Measurements from ENCODE around the gene EID2B. TPM values are rescaled to one million over a fixed set of nuclear protein-coding genes. Genes with fewer than 3 reads are reported as not detected.
A peak's percentile ranks its signal among the peaks of the same experiment; 100 is the strongest.

Gene EID2B
- total RNA-seq = 4.3 TPM
- 10.6 TPM for polyA plus RNA-seq
- long read RNA-seq, donor 1 = 0 reads
- long read RNA-seq, donor 2, transcript EID2B-201 (1 exons, 1,865 nt) = major isoform, 5 of 5 reads
- long read RNA-seq, donor 2, partial matches to known transcripts = 0 of 5 reads
- long read RNA-seq, donor 2, other reads (novel, unspliced or antisense) = 0 of 5 reads
- long read RNA-seq, donor 3, transcript EID2B-201 (1 exons, 1,865 nt) = major isoform, 7 of 7 reads
- long read RNA-seq, donor 3, partial matches to known transcripts = 0 of 7 reads
- long read RNA-seq, donor 3, other reads (novel, unspliced or antisense) = 0 of 7 reads
- long read RNA-seq, donor 4, transcript EID2B-201 (1 exons, 1,865 nt) = major isoform, 5 of 5 reads
- long read RNA-seq, donor 4, partial matches to known transcripts = 0 of 5 reads
- long read RNA-seq, donor 4, other reads (novel, unspliced or antisense) = 0 of 5 reads
- long read RNA-seq, donor 5, transcript EID2B-201 (1 exons, 1,865 nt) = major isoform, 6 of 6 reads
- long read RNA-seq, donor 5, partial matches to known transcripts = 0 of 6 reads
- long read RNA-seq, donor 5, other reads (novel, unspliced or antisense) = 0 of 6 reads
- long read RNA-seq, donor 6, partial matches to known transcripts = 0 of 2 reads
- long read RNA-seq, donor 6, other reads (novel, unspliced or antisense) = 0 of 2 reads
- long read RNA-seq, donor 7, partial matches to known transcripts = 0 of 5 reads
- long read RNA-seq, donor 7, other reads (novel, unspliced or antisense) = 0 of 5 reads
- long read RNA-seq, donor 8, partial matches to known transcripts = 0 of 4 reads
- long read RNA-seq, donor 8, other reads (novel, unspliced or antisense) = 0 of 4 reads
- long read RNA-seq, donor 9, partial matches to known transcripts = 0 of 3 reads
- long read RNA-seq, donor 9, other reads (novel, unspliced or antisense) = 0 of 3 reads
- long read RNA-seq, donor 10, partial matches to known transcripts = 0 of 1 reads
- long read RNA-seq, donor 10, other reads (novel, unspliced or antisense) = 0 of 1 reads

DNA sequence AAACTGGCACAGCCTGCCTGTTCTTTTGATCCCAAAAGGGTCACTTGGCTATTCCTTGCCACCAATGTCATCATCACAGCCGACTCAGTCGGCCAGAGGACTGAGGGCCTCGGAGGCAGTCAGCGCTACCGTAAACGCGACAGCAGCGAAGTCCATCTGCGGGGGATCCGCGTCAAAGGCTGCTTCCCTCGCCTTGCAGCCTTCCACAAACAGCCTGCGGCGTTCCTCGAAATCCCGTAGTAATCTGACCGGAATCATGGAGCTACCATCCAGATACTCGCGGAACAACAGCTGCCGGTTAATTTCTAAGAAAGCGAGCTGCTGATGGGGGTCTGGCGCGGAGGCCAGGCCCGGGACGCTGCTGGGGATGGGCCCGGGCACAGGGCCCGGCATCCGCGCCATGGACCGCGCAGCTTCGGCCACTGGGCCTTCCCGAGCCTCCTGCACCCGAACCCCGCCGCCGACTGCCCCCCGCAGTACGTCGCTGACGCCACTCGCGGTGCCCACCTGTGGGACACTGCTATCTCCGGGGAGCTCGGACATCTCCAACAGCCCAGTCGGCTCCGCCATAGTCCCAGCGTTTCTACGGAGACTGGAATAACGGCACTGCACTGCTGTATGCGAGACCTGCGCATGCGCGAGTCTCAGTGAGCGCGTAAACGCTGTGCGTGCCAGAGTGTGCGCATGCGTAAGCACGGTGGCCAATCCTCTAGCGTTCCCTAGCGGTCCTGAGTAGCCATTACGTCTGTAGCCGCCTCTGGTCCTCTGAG, at the start of gene EID2B:
TSS of gene EID2B (minus strand) at position 620 of the 770 bp plus-strand sequence. CDS start at position 570, 50 bp downstream.
- Histone ChIP-seq H3K36me3 (ENCODE audit: control insufficient read depth in 2 of 2, insufficient read depth in 2 of 2, low read length in 1 of 2) (no peaks in the 10 kb centered on the region), H3K27me3 (ENCODE audit: control insufficient read depth in 2 of 2, insufficient read depth in 1 of 2, low read length in 1 of 2) (no peaks in the 10 kb centered on the region), H3K4me1 (ENCODE audit: control insufficient read depth in 2 of 2, insufficient read depth in 2 of 2, low read length in 2 of 2) (peaks cover 4 to 10% of the 10 kb centered on the region in 2 donors), H3K9me3 (ENCODE audit: control insufficient read depth in 2 of 2, insufficient read depth in 1 of 2, low read length in 1 of 2) (no peaks in the 10 kb centered on the region), H3K27ac (ENCODE audit: low read depth in 1 of 2, low read length in 1 of 2) (peak within 1 kb of the TSS; percentile 38 to 47), H3K4me3 (ENCODE audit: low read length in 2 of 2) (peak within 1 kb of the TSS; percentile 79 to 85)
- under 1% methylated on average over 65 of the region's 65 CpGs for WGBS
- peak; percentile 85 to 99 (median 95) for DNase-seq (ENCODE audit: low read depth in 6 of 9, low spot score in 9 of 9)

DNA sequence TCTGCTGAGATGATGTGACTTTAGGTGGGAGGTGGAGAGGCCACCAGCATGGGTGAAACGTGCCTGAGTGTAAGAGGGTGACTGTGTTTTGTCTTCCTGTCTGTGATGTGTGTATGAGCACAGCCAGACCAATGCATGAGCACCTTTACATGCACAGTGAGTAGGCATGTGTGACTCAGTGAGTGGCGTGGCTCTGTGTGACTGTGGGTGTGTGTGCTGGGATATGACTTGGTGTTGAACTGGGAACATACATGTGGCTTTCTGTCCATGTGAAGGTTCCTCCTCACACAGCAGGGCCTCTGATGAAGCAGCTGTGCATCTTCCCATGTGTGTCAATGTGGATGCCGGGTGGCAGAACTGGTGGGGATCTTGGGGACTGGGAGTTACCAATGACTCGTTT, 49.8 kb upstream of the EID2B start:
- Histone ChIP-seq H3K27ac (ENCODE audit: low read depth in 1 of 2, low read length in 1 of 2) (no peak overlapping the region), H3K4me3 (ENCODE audit: low read length in 2 of 2) (no peak overlapping the region), H3K9me3 (ENCODE audit: control insufficient read depth in 2 of 2, insufficient read depth in 1 of 2, low read length in 1 of 2) (no peaks in the 10 kb centered on the region), H3K27me3 (ENCODE audit: control insufficient read depth in 2 of 2, insufficient read depth in 1 of 2, low read length in 1 of 2) (no peaks in the 10 kb centered on the region), H3K4me1 (ENCODE audit: control insufficient read depth in 2 of 2, insufficient read depth in 2 of 2, low read length in 2 of 2) (no peaks in the 10 kb centered on the region), H3K36me3 (ENCODE audit: control insufficient read depth in 2 of 2, insufficient read depth in 2 of 2, low read length in 1 of 2) (no peaks in the 10 kb centered on the region)
- DNase-seq (ENCODE audit: low read depth in 6 of 9, low spot score in 9 of 9) = no peak
- 68% methylated on average over 4 of the region's 4 CpGs for WGBS

DNA sequence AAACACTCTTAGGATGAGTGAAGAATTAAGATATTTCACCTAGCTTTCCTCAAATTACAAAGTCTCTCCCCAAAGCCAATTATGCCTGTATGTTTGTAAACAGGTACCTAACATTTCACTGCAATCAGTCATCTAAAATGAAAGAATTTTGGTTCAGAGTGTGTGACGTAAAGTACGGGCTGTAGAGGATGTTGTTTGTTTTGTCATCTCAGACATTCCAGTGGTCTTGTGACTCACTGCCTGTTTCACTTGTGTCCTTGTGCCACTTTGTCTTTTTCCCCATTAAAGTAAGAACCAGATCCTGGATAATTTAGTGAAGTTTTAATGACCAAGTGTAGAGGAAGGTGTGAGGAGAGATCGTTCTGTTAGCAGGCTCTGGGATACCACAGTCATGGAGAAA, 36.0 kb upstream of the EID2B start:
- Histone ChIP-seq H3K36me3 (ENCODE audit: control insufficient read depth in 2 of 2, insufficient read depth in 2 of 2, low read length in 1 of 2) (no peaks in the 10 kb centered on the region), H3K27ac (ENCODE audit: low read depth in 1 of 2, low read length in 1 of 2) (no peak overlapping the region), H3K27me3 (ENCODE audit: control insufficient read depth in 2 of 2, insufficient read depth in 1 of 2, low read length in 1 of 2) (no peaks in the 10 kb centered on the region), H3K4me1 (ENCODE audit: control insufficient read depth in 2 of 2, insufficient read depth in 2 of 2, low read length in 2 of 2) (no peaks in the 10 kb centered on the region), H3K9me3 (ENCODE audit: control insufficient read depth in 2 of 2, insufficient read depth in 1 of 2, low read length in 1 of 2) (no peaks in the 10 kb centered on the region), H3K4me3 (ENCODE audit: low read length in 2 of 2) (no peak overlapping the region)
- DNase-seq (ENCODE audit: low read depth in 6 of 9, low spot score in 9 of 9) = no peak
- WGBS = 78% methylated on average over 3 of the region's 3 CpGs

DNA sequence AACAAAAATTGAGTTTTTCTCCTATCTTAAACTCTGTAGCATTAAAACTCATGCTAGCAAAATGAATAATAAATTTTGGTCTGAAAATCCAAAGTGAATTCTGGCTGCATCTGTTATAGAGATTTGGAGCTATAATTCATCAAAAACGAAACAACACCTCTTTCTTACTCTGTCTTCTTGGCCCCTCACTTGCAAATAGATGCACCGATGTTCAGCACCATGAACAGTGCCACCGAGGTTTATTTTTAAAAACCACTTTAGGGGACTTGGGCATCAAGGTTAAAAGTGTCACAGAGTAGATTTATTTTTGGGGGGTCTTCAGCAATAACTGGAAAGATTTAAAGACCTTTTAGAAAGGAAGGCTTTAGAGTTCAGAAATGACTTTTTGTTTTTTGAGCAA, 33.4 kb upstream of the EID2B start:
- no peaks in the 10 kb centered on the region for H3K9me3 ChIP-seq (ENCODE audit: control insufficient read depth in 2 of 2, insufficient read depth in 1 of 2, low read length in 1 of 2)
- H3K27ac ChIP-seq (ENCODE audit: low read depth in 1 of 2, low read length in 1 of 2) = no peak overlapping the region
- H3K27me3 ChIP-seq (ENCODE audit: control insufficient read depth in 2 of 2, insufficient read depth in 1 of 2, low read length in 1 of 2) = no peaks in the 10 kb centered on the region
- 53% methylated on average over 3 of the region's 3 CpGs for WGBS
- DNase-seq (ENCODE audit: low read depth in 6 of 9, low spot score in 9 of 9) = no peak
- H3K4me3 ChIP-seq (ENCODE audit: low read length in 2 of 2) = no peak overlapping the region
- H3K4me1 ChIP-seq (ENCODE audit: control insufficient read depth in 2 of 2, insufficient read depth in 2 of 2, low read length in 2 of 2) = no peaks in the 10 kb centered on the region
- H3K36me3 ChIP-seq (ENCODE audit: control insufficient read depth in 2 of 2, insufficient read depth in 2 of 2, low read length in 1 of 2) = no peaks in the 10 kb centered on the region

DNA sequence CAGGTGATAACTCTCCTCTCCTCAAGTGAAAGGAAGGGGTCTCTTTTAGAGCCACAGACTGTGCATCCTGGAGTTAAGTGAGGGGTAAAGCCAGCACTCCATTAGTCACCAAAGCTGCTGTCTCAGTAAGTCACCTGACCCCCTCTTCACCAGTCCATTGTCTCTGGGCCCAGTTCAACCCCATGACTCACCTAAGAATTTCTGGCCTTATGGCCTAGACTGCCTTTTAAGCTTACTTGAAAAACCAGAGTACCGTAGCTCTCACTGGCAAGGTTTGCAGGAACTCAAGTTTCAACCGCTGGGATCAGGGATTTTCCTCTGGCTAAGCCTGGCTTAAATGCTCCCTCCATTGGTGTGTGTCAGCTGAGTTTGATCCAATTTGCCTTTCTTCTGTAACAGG, 30.8 kb upstream of the EID2B start:
- DNase-seq (ENCODE audit: low read depth in 6 of 9, low spot score in 9 of 9) = no peak
- Histone ChIP-seq H3K4me1 (ENCODE audit: control insufficient read depth in 2 of 2, insufficient read depth in 2 of 2, low read length in 2 of 2) (peaks cover 0 to 5% of the 10 kb centered on the region in 2 donors), H3K4me3 (ENCODE audit: low read length in 2 of 2) (no peak overlapping the region), H3K36me3 (ENCODE audit: control insufficient read depth in 2 of 2, insufficient read depth in 2 of 2, low read length in 1 of 2) (no peaks in the 10 kb centered on the region), H3K9me3 (ENCODE audit: control insufficient read depth in 2 of 2, insufficient read depth in 1 of 2, low read length in 1 of 2) (no peaks in the 10 kb centered on the region), H3K27ac (ENCODE audit: low read depth in 1 of 2, low read length in 1 of 2) (no peak overlapping the region), H3K27me3 (ENCODE audit: control insufficient read depth in 2 of 2, insufficient read depth in 1 of 2, low read length in 1 of 2) (no peaks in the 10 kb centered on the region)
- 87% methylated on average over 2 of the region's 2 CpGs for WGBS

GRCh38 chr19:39558624-39559117, 26.0 kb upstream of the EID2B start:
- Histone ChIP-seq H3K27ac (ENCODE audit: low read depth in 1 of 2, low read length in 1 of 2) (peak overlapping the region; percentile 26 to 52), H3K27me3 (ENCODE audit: control insufficient read depth in 2 of 2, insufficient read depth in 1 of 2, low read length in 1 of 2) (peaks cover 0 to 2% of the 10 kb centered on the region in 2 donors), H3K4me1 (ENCODE audit: control insufficient read depth in 2 of 2, insufficient read depth in 2 of 2, low read length in 2 of 2) (peaks cover 0 to 8% of the 10 kb centered on the region in 2 donors), H3K9me3 (ENCODE audit: control insufficient read depth in 2 of 2, insufficient read depth in 1 of 2, low read length in 1 of 2) (no peaks in the 10 kb centered on the region), H3K4me3 (ENCODE audit: low read length in 2 of 2) (no peak overlapping the region), H3K36me3 (ENCODE audit: control insufficient read depth in 2 of 2, insufficient read depth in 2 of 2, low read length in 1 of 2) (no peaks in the 10 kb centered on the region)
- 79% methylated on average over 6 of the region's 6 CpGs for WGBS
- no peak for DNase-seq (ENCODE audit: low read depth in 6 of 9, low spot score in 9 of 9)

- H3K4me1 ChIP-seq (ENCODE audit: control insufficient read depth in 2 of 2, insufficient read depth in 2 of 2, low read length in 2 of 2) = peaks cover 0 to 8% of the 10 kb centered on the region in 2 donors
- 87% methylated on average over 5 of the region's 5 CpGs for WGBS
- DNase-seq (ENCODE audit: low read depth in 6 of 9, low spot score in 9 of 9) = no peak
- H3K36me3 ChIP-seq (ENCODE audit: control insufficient read depth in 2 of 2, insufficient read depth in 2 of 2, low read length in 1 of 2) = no peaks in the 10 kb centered on the region
- no peak overlapping the region for H3K4me3 ChIP-seq (ENCODE audit: low read length in 2 of 2)
- H3K27me3 ChIP-seq (ENCODE audit: control insufficient read depth in 2 of 2, insufficient read depth in 1 of 2, low read length in 1 of 2) = peaks cover 0 to 6% of the 10 kb centered on the region in 2 donors
- peak overlapping the region; percentile 36 to 41 for H3K27ac ChIP-seq (ENCODE audit: low read depth in 1 of 2, low read length in 1 of 2)
- no peaks in the 10 kb centered on the region for H3K9me3 ChIP-seq (ENCODE audit: control insufficient read depth in 2 of 2, insufficient read depth in 1 of 2, low read length in 1 of 2)
Measured at GRCh38 chr19:39557811-39558623, 25.4 kb upstream of the EID2B start.

- Histone ChIP-seq H3K27ac (ENCODE audit: low read depth in 1 of 2, low read length in 1 of 2) (no peak overlapping the region), H3K4me3 (ENCODE audit: low read length in 2 of 2) (no peak overlapping the region), H3K36me3 (ENCODE audit: control insufficient read depth in 2 of 2, insufficient read depth in 2 of 2, low read length in 1 of 2) (no peaks in the 10 kb centered on the region), H3K9me3 (ENCODE audit: control insufficient read depth in 2 of 2, insufficient read depth in 1 of 2, low read length in 1 of 2) (no peaks in the 10 kb centered on the region), H3K27me3 (ENCODE audit: control insufficient read depth in 2 of 2, insufficient read depth in 1 of 2, low read length in 1 of 2) (peaks cover 0 to 9% of the 10 kb centered on the region in 2 donors), H3K4me1 (ENCODE audit: control insufficient read depth in 2 of 2, insufficient read depth in 2 of 2, low read length in 2 of 2) (peaks cover 0 to 8% of the 10 kb centered on the region in 2 donors)
- 83% methylated on average over 1 of the region's 1 CpG for WGBS
- DNase-seq (ENCODE audit: low read depth in 6 of 9, low spot score in 9 of 9) = no peak
Measured at GRCh38 chr19:39555883-39556282, 23.2 kb upstream of the EID2B start.
